Type B pancreatic cell (in vitro differentiated cells): ENCODE results near the gene NANOGP8. TPM values are rescaled to one million over a fixed set of nuclear protein-coding genes. Genes with fewer than 3 reads are reported as not detected.

ENCODE experiments used
- DNase-seq: peaks from one replicate; pipeline ENCODE4 v3.0.0; 2021; ENCODE audit warnings: mixed read lengths; ENCODE audit not compliant: unreplicated experiment; ENCODE audit errors: extremely low spot score
- H3K27ac Mint-ChIP-seq: 2 replicates; pipeline ENCODE4 v1.8.0; 2021; ENCODE audit warnings: mild to moderate bottlenecking, mixed read lengths
- H3K27me3 Mint-ChIP-seq: 2 replicates; pipeline ENCODE4 v1.8.0; 2021; ENCODE audit warnings: mixed read lengths
- H3K36me3 Mint-ChIP-seq: 2 replicates; pipeline ENCODE4 v1.8.0; 2021; ENCODE audit warnings: mixed read lengths
- H3K4me1 Mint-ChIP-seq: one replicate; pipeline ENCODE4 v1.8.0; 2021; ENCODE audit warnings: mixed read lengths; ENCODE audit not compliant: unreplicated experiment
- H3K4me3 Mint-ChIP-seq: 2 replicates; pipeline ENCODE4 v1.8.0; 2021; ENCODE audit warnings: mild to moderate bottlenecking, mixed read lengths
- H3K9me3 Mint-ChIP-seq: 2 replicates; pipeline ENCODE4 v1.8.0; 2021; ENCODE audit warnings: mixed read lengths
- total RNA-seq: library from RNA; stranded (reverse); gene quantifications from 2 replicates; pipeline ENCODE4 v1.2.1, GENCODE V29; 2021; ENCODE audit warnings: low replicate concordance
- TF ChIP-seq, protein P1 (sequence below): fragments of 200-600 bp; sonication (generic); conservative IDR thresholded peaks from 2 replicates; pipeline ENCODE4 v1.5.0; 2021; ENCODE audit warnings: antibody characterized with exemption, mild to moderate bottlenecking

Gene NANOGP8
- total RNA-seq, 1 donor from 2014 or later: not detected

- H3K4me3 Mint-ChIP-seq: no peak overlapping the region
- H3K36me3 Mint-ChIP-seq: no peaks in the 10 kb centered on the region
- H3K9me3 Mint-ChIP-seq: peaks cover 5% of the 10 kb centered on the region
- H3K27ac Mint-ChIP-seq: no peak overlapping the region
- no peaks in the 10 kb centered on the region for H3K4me1 Mint-ChIP-seq
- TF ChIP-seq, protein P1, sequence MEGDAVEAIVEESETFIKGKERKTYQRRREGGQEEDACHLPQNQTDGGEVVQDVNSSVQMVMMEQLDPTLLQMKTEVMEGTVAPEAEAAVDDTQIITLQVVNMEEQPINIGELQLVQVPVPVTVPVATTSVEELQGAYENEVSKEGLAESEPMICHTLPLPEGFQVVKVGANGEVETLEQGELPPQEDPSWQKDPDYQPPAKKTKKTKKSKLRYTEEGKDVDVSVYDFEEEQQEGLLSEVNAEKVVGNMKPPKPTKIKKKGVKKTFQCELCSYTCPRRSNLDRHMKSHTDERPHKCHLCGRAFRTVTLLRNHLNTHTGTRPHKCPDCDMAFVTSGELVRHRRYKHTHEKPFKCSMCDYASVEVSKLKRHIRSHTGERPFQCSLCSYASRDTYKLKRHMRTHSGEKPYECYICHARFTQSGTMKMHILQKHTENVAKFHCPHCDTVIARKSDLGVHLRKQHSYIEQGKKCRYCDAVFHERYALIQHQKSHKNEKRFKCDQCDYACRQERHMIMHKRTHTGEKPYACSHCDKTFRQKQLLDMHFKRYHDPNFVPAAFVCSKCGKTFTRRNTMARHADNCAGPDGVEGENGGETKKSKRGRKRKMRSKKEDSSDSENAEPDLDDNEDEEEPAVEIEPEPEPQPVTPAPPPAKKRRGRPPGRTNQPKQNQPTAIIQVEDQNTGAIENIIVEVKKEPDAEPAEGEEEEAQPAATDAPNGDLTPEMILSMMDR: no peak
- DNase-seq: no peak
- no peaks in the 10 kb centered on the region for H3K27me3 Mint-ChIP-seq
These were observed 19.5 kb upstream of the NANOGP8 start for GRCh38 chr15:35104526-35105147.

DNA sequence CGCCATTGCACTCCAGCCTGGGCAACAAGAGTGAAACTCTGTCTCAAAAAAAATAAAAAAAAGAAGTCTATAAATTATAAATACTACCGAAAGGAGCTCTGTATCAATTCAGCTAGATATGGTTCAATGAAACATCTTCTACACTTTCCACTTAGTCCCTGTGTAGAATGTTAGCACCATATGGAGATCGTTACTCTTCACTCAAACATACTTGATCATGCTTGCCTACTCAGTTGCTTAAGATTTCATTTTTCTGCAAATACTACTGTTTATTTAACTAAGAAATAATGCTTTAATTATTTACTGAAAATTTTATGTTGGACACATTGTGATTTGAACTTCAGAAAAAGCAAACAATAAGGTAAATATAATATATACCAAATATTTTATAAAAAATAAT is 17.1 kb upstream of the NANOGP8 start:
- no peaks in the 10 kb centered on the region for H3K4me1 Mint-ChIP-seq

DNA sequence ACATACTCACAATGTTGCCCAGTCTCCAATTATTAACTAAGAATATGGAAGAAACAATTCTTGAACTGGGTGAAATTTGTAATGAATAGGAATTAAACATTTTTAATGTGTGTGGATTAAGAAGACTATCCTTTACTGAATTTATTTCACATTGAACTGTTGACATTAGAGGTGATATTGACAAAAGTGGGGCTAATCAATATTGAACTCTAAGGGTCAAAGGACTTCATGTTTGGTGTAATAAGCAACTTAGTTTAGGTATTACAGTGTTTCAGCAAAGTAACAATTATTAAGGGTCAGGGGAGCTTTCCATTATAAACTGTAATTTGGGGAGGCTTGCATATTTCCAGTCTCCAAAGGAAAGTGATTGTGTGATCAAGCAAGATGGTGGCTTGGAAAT is 16.2 kb upstream of the NANOGP8 start:
- Mint-ChIP-seq H3K27me3 (no peaks in the 10 kb centered on the region), H3K9me3 (peaks cover 5% of the 10 kb centered on the region), H3K27ac (no peak overlapping the region), H3K36me3 (no peaks in the 10 kb centered on the region), H3K4me1 (no peaks in the 10 kb centered on the region), H3K4me3 (no peak overlapping the region)
- no peak for DNase-seq
- TF ChIP-seq, protein P1: no peak

More for the DNA sequence above, 17.1 kb upstream of the NANOGP8 start:
- DNase-seq: no peak
- no peak overlapping the region for H3K27ac Mint-ChIP-seq
- no peak overlapping the region for H3K4me3 Mint-ChIP-seq
- H3K9me3 Mint-ChIP-seq: peaks cover 5% of the 10 kb centered on the region
- TF ChIP-seq, protein P1: no peak
- no peaks in the 10 kb centered on the region for H3K36me3 Mint-ChIP-seq
- no peaks in the 10 kb centered on the region for H3K27me3 Mint-ChIP-seq

- Mint-ChIP-seq H3K9me3 (peaks cover 5% of the 10 kb centered on the region), H3K27me3 (no peaks in the 10 kb centered on the region), H3K27ac (no peak overlapping the region), H3K36me3 (no peaks in the 10 kb centered on the region), H3K4me1 (no peaks in the 10 kb centered on the region), H3K4me3 (no peak overlapping the region)
- TF ChIP-seq, protein P1: no peak
- DNase-seq: no peak
These were observed 13.6 kb upstream of the NANOGP8 start for GRCh38 chr15:35098737-35099136.

GRCh38 chr15:35095941-35096340 is 10.8 kb upstream of the NANOGP8 start:
- Mint-ChIP-seq H3K36me3 (peaks cover 5% of the 10 kb centered on the region), H3K27ac (no peak overlapping the region)
- TF ChIP-seq, protein P1: no peak

More at GRCh38 chr15:35095941-35096340, 10.8 kb upstream of the NANOGP8 start:
- Mint-ChIP-seq H3K9me3 (no peaks in the 10 kb centered on the region), H3K4me1 (no peaks in the 10 kb centered on the region), H3K27me3 (no peaks in the 10 kb centered on the region), H3K4me3 (no peak overlapping the region)
- no peak for DNase-seq
